Measurements from ENCODE around the gene MPV17L2. TPM values are rescaled to one million over a fixed set of nuclear protein-coding genes. Genes with fewer than 3 reads are reported as not detected.

Gene MPV17L2
- polyA plus RNA-seq, 3 donors from 2014 or later: 12.2 to 17.7 (median 15.4) TPM

DNA sequence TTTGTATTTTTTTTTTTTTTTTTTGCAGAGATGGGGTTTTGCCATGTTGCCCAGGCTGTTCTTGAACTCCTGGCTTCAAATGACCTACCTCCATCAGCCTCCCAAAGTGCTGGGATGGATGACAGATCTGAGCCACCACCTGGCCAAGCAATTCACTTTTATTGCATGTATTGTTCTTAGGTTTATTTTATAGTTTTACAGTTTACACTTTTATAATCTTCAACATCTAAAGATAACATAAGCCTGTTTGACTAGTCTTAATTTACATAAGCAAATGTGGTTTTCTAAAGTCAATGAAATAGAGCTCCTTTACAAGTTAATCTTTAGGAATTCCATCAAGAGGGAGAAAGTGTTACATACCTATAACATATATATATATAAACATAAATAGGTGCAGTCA, 9.5 kb upstream of the MPV17L2 start:
- no peak overlapping the region for H3K27ac Mint-ChIP-seq
- H3K27me3 Mint-ChIP-seq (ENCODE audit: low read depth in 3 of 3): peaks cover 0 to 7% (median 2%) of the 10 kb centered on the region in 3 donors
- no peaks in the 10 kb centered on the region for H3K9me3 Mint-ChIP-seq
- peaks cover 0 to 4% (median 0%) of the 10 kb centered on the region in 3 donors for H3K36me3 Mint-ChIP-seq
- H3K4me1 Mint-ChIP-seq: no peaks in the 10 kb centered on the region
- no peak overlapping the region for H3K4me3 Mint-ChIP-seq
- DNase-seq: no peak

DNA sequence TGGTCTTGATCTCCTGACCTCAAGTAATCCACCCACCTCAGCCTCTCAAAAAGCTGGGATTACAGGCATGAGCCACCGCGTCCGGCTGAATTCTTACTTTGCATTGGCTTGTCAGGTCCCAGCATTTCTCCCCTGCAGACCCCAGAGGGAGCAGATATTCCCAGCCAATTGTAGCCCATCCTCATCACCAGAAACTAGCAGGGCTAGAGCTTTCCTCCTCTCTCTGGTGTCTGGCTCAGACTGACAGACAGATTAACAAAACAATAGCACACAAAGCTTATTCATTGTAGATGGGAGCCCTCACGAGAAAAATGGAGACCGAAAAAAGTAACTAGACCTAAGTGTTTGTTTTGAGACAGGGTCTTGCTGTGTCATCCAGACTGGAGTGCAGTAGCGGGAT, 7.5 kb upstream of the MPV17L2 start:
- no peak for DNase-seq
- Mint-ChIP-seq H3K9me3 (no peaks in the 10 kb centered on the region), H3K36me3 (no peaks in the 10 kb centered on the region), H3K4me3 (no peak overlapping the region), H3K27ac (no peak overlapping the region), H3K27me3 (ENCODE audit: low read depth in 3 of 3) (peaks cover 0 to 7% (median 2%) of the 10 kb centered on the region in 3 donors), H3K4me1 (no peaks in the 10 kb centered on the region)

DNA sequence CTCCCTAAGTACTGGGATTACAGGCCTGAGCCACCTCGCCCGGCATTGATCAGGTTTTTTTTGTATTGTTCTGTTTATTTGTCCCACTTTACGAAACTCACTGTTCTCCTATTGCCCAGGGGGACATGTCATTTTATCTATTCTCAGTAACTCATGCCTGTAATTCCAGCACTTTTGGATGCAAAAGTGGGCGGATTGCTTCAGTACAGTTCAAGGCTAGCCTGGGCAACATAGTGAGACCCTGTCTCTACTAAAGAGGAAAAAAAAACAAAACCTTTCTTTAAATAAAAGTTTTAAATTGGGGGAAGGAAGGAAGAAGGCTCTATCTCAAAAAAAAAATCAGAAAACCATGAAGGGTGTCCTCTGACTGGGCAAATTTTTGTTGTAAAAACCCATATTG, 2.7 kb upstream of the MPV17L2 start:
- Mint-ChIP-seq H3K9me3 (no peaks in the 10 kb centered on the region), H3K4me1 (peaks cover 22 to 27% of the 10 kb centered on the region in 2 donors), H3K36me3 (no peaks in the 10 kb centered on the region), H3K27ac (peak overlapping the region in 2 of 6 donors; percentile 22 to 35), H3K4me3 (no peak overlapping the region), H3K27me3 (ENCODE audit: low read depth in 3 of 3) (peaks cover 7 to 9% (median 8%) of the 10 kb centered on the region in 3 donors)
- no peak for DNase-seq

DNA sequence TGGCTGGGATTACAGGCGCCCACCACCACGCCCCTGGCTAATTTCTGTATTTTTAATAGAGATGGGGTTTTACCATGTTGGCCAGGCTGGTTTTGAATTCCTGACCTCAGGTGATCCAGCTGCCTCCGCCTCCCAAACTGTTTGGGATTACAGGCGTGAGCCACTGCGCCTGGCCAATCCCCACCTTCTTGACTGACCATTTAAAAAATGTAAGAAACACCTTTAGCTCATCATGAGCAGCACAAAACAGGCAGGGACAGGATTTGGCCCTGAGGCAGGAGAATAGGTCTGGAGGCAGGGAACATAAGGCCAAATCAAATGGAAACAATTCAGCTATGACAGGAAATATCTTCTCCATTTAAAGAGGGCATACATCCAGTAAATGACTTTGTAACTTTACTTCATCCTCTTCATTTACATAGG, 1.4 kb upstream of the MPV17L2 start:
- Mint-ChIP-seq H3K4me3 (peak overlapping the region; percentile 88 to 99 (median 93)), H3K36me3 (no peaks in the 10 kb centered on the region), H3K4me1 (peaks cover 22 to 27% of the 10 kb centered on the region in 2 donors)

DNA sequence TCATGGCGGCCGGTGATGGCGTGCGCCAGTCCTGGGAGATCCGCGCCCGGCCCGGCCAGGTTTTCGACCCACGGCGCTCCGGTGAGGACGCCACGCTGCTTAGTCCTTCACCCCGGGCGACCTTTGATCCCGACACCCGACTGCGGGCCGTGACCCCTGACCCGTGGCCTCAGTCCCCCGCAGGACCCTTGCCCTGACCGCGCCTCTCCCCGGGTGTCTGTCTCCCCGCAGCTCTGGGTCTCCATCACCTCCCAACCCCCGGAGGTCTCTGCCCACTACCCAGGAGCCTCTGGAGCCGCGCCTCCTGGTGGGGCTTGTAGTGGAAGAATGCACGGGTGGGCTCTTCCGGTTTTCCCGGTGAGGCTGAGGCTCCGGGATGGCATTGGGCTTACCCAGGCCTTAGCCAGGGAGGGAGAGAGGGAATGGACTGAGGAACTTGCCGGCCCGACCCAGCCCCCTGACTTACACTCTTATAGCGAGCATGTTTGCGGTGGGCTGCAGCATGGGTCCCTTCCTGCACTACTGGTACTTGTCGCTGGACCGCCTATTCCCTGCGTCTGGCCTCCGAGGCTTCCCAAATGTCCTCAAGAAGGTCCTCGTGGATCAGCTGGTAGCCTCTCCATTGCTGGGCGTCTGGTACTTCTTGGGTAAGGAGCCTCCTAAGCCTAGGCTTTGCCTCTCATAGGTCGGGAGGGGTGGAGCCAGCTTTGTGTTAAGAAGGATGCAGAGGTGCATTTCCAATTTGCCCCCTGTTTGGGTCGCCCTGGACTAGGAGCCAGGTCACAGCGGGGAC, 566 bp downstream of the MPV17L2 start:
- Mint-ChIP-seq H3K27me3 (ENCODE audit: low read depth in 3 of 3) (peaks cover 5 to 9% (median 8%) of the 10 kb centered on the region in 3 donors), H3K4me1 (peaks cover 22 to 27% of the 10 kb centered on the region in 2 donors), H3K4me3 (peak overlapping the region; percentile 88 to 99 (median 93)), H3K36me3 (peaks cover 0 to 7% (median 6%) of the 10 kb centered on the region in 3 donors), H3K9me3 (no peaks in the 10 kb centered on the region), H3K27ac (peak overlapping the region; percentile 87 to 99 (median 96))
- no peak for DNase-seq

More for the DNA sequence above, 1.4 kb upstream of the MPV17L2 start:
- no peak for DNase-seq
- Mint-ChIP-seq H3K27ac (peak overlapping the region; percentile 87 to 99 (median 96)), H3K9me3 (no peaks in the 10 kb centered on the region), H3K27me3 (ENCODE audit: low read depth in 3 of 3) (peaks cover 5 to 9% (median 8%) of the 10 kb centered on the region in 3 donors)

DNA sequence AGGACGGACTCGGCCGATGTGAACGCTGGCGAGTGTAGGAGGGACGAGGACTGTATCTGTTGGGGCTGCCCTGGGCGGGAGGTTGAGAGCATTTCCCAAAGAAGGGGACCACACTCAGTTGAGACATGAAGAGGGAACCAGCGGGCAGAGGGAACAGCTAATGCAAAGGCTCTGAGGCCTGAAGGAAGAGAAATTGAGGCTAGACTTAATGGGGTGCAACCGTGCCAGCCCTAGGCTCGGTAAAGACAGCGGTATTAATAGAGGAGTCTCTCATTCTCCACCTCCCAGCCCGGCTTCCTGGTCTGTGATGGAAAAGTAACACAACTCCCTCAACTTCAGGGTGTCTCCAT, 1.1 kb downstream of the MPV17L2 start:
- Mint-ChIP-seq H3K36me3 (peaks cover 0 to 8% (median 8%) of the 10 kb centered on the region in 3 donors), H3K27me3 (ENCODE audit: low read depth in 3 of 3) (peaks cover 5 to 9% (median 8%) of the 10 kb centered on the region in 3 donors), H3K27ac (peak overlapping the region in 4 of 6 donors; percentile 31 to 87 (median 52)), H3K9me3 (no peaks in the 10 kb centered on the region), H3K4me3 (peak overlapping the region; percentile 88 to 99 (median 93)), H3K4me1 (peaks cover 22 to 27% of the 10 kb centered on the region in 2 donors)
- no peak for DNase-seq

DNA sequence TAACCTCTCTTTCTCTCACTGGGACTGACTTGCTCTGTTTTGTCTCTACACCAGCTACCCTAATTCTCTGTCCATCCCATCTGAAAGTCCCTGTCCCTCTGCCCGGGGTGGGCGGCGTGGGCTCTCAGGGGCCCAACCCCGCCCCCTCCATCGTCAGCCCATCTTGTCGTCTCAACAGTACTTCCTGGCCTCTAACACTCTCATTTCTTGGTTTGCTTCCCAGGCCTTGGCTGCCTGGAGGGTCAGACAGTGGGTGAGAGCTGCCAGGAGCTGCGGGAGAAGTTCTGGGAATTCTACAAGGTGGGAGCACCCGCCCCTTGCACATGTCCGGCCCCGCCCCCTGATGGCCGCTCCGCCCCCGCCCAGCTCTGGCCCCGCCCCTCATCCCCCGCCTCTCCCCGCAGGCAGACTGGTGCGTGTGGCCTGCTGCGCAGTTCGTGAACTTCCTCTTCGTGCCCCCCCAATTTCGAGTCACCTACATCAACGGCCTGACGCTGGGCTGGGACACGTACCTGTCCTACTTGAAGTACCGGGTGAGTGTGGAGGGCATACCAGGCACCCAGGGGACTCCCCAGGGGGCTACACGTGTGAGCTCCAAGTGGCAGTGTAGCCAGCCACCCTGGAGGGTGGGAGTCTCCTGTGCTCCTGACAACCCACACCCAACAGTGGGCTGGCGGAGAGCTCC, 1.7 kb downstream of the MPV17L2 start:
- Mint-ChIP-seq H3K4me1 (peaks cover 22 to 27% of the 10 kb centered on the region in 2 donors), H3K27me3 (ENCODE audit: low read depth in 3 of 3) (peaks cover 5 to 9% (median 8%) of the 10 kb centered on the region in 3 donors), H3K4me3 (peak overlapping the region; percentile 88 to 99 (median 93)), H3K36me3 (peaks cover 0 to 10% (median 8%) of the 10 kb centered on the region in 3 donors), H3K9me3 (no peaks in the 10 kb centered on the region), H3K27ac (peak overlapping the region in 3 of 6 donors; percentile 31 to 66 (median 58))
- DNase-seq: peak in 1 of 3 donors; percentile 11

DNA sequence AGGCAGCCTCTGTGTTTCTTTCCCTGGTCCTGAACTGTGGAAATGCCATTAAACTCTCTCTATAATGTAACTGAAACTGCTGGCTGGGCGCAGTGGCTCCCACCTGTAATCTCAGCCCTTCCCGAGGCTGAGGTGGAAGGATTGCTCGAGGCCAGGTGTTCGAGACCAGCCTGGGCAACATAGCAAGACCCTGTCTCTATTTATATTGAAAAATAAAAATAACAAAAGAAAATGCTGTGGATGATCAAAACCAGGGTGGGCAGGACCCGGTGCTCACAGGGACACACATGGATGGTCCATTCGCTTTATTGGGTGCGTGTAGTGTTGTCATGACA, 3.5 kb downstream of the MPV17L2 start:
- Mint-ChIP-seq H3K27ac (no peak overlapping the region), H3K27me3 (ENCODE audit: low read depth in 3 of 3) (peaks cover 7 to 9% (median 8%) of the 10 kb centered on the region in 3 donors), H3K4me1 (peaks cover 22 to 27% of the 10 kb centered on the region in 2 donors), H3K36me3 (peaks cover 0 to 12% (median 9%) of the 10 kb centered on the region in 3 donors), H3K4me3 (peak overlapping the region in 1 of 5 donors; percentile 51), H3K9me3 (no peaks in the 10 kb centered on the region)
- no peak for DNase-seq

DNA sequence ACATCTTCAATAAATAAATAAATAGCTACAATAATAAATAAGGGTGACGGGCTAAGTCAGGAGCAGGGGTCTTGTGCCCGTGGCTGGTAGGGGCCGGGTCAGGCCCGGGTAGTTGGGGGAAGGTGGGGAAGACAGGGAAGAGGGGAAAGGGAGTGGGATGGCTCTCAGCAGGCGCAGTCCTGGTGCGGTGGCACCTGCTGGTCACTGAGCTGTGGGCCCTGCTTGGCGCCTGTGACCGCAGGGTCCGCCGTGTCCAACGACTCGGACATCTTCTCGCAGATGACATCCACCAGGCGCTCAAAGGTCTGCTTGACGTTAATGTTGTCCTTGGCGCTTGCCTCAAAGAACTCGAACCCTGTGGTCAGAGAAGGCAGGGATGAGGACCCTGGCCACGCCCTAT, 4.3 kb downstream of the MPV17L2 start:
- H3K36me3 Mint-ChIP-seq: peaks cover 0 to 12% (median 11%) of the 10 kb centered on the region in 3 donors
- H3K27ac Mint-ChIP-seq: no peak overlapping the region
- DNase-seq: no peak
- no peaks in the 10 kb centered on the region for H3K9me3 Mint-ChIP-seq
- H3K27me3 Mint-ChIP-seq (ENCODE audit: low read depth in 3 of 3): peaks cover 6 to 11% (median 7%) of the 10 kb centered on the region in 3 donors
- no peak overlapping the region for H3K4me3 Mint-ChIP-seq
- peaks cover 19 to 20% of the 10 kb centered on the region in 2 donors for H3K4me1 Mint-ChIP-seq

DNA sequence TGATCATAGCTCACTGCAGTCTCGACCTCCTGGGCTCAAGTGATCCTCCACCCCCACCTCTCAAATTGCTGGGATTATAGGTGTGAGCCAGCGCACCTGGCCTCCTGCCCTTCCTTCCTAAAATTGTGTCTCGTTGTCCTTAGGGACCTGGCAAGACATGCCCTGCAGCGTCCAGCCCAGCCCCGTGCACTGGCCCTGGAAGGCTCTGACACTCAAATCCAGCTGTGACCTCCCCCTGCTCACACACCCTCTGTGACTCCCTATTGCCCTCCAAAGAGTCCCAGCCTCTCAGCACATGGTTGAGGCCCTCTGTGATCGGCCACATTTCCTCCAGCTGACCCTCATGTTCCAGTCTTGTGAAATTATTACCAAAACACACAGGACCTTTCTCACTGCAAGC, 4.9 kb downstream of the MPV17L2 start:
- H3K4me1 Mint-ChIP-seq: peaks cover 19 to 22% of the 10 kb centered on the region in 2 donors
- H3K36me3 Mint-ChIP-seq: peaks cover 0 to 12% (median 11%) of the 10 kb centered on the region in 3 donors
- H3K27ac Mint-ChIP-seq: peak overlapping the region in 1 of 6 donors; percentile 68
- no peak overlapping the region for H3K4me3 Mint-ChIP-seq
- DNase-seq: no peak
- peaks cover 3 to 9% (median 3%) of the 10 kb centered on the region in 3 donors for H3K27me3 Mint-ChIP-seq (ENCODE audit: low read depth in 3 of 3)
- H3K9me3 Mint-ChIP-seq: no peaks in the 10 kb centered on the region

DNA sequence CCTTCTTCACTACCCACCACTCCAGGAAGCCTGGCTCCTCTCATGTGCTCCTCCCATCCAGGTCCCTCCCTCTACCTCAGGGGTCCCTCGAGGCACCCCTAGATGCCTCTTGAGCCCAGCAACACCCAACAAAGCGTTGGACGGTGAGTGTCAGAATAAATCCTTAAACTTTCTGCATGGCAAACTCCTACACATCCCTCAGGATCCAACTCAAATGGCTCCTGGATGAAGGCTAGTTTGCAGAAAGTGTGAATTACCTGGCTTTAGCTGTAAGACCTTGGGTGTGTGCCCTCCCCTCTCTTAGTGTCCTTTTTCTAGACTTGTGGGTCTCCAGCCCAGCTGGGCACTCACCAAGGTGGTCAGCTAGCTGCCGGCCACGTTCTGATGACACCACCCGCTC, 5.4 kb downstream of the MPV17L2 start:
- no peak overlapping the region for H3K4me3 Mint-ChIP-seq

DNA sequence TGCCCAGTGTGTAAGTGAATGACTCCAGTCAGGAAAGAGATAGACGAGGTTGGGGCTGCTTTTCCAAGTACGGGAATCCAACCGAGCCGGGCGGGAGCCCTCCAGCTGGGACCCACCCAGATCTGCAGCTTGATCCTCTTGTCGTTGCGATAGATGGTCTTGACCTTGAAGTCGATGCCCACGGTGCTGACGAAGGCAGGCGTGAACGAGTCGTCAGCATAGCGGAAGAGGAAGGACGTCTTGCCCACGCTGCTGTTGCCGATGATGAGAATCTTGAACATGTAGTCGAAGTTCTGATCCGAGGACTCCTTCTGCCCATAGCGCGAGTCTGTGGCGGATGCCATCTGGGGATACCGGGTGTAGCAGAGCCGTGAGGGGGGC, 9.4 kb downstream of the MPV17L2 start:
- Mint-ChIP-seq H3K4me1 (peaks cover 24 to 25% of the 10 kb centered on the region in 2 donors), H3K36me3 (peaks cover 0 to 12% (median 11%) of the 10 kb centered on the region in 3 donors), H3K27ac (peak overlapping the region in 3 of 6 donors; percentile 13 to 33 (median 30)), H3K4me3 (peak overlapping the region; percentile 31 to 94 (median 61)), H3K27me3 (ENCODE audit: low read depth in 3 of 3) (peaks cover 5 to 15% (median 5%) of the 10 kb centered on the region in 3 donors), H3K9me3 (no peaks in the 10 kb centered on the region)
- no peak for DNase-seq

More for the DNA sequence above, 5.4 kb downstream of the MPV17L2 start:
- peaks cover 19 to 24% of the 10 kb centered on the region in 2 donors for H3K4me1 Mint-ChIP-seq
- no peak overlapping the region for H3K27ac Mint-ChIP-seq
- peaks cover 0 to 12% (median 11%) of the 10 kb centered on the region in 3 donors for H3K36me3 Mint-ChIP-seq
- peaks cover 2 to 8% (median 5%) of the 10 kb centered on the region in 3 donors for H3K27me3 Mint-ChIP-seq (ENCODE audit: low read depth in 3 of 3)
- H3K9me3 Mint-ChIP-seq: no peaks in the 10 kb centered on the region
- DNase-seq: no peak

DNA sequence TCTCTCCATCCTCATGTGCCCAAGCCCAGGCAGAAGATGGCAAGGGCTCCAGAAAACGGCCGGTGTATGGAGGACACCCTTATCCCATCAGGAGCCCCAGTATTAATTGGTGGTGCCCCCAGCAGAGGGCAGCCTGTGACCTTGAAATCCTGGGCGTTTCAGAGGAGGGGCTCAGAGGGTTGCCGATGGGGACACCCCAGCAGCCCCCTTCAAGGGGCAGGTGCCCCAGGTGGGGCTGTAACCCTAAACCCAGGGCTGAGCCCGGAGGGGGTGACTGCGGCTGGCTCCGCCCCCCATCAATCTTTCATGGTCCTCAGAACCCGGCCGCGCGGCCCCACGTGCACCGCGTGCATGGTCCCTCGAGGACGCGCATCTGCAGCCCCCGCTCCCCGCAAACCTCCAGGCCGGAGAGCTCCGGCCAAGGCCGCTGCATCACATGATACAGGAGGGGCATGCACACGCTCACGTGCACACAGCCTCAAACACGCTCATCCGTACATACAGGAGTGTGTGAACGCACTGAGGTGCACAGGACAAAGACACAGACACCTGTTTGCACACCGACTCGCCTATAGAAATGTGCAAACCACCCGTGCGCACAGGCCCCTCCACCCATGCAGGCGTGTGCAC, 9.9 kb downstream of the MPV17L2 start:
- DNase-seq: peak in 1 of 3 donors; percentile 14
- Mint-ChIP-seq H3K4me1 (peaks cover 24 to 25% of the 10 kb centered on the region in 2 donors), H3K4me3 (peak overlapping the region; percentile 93 to 98 (median 94)), H3K9me3 (no peaks in the 10 kb centered on the region), H3K36me3 (peaks cover 0 to 12% (median 11%) of the 10 kb centered on the region in 3 donors), H3K27me3 (ENCODE audit: low read depth in 3 of 3) (peaks cover 5 to 15% (median 5%) of the 10 kb centered on the region in 3 donors), H3K27ac (peak overlapping the region; percentile 84 to 94 (median 88))

All from immature natural killer cell (primary cell).